RWPE2 (cell line): ENCODE data around the gene LDLRAD4.

Experiments
- ATAC-seq: fragments of 200-7000 bp; cut with Tn5 transposase; 3 replicates; pipeline ENCODE4 v1.9.1; 2021; ENCODE audit warnings: low read depth
- DNase-seq: peaks from one replicate; pipeline ENCODE4 v3.0.0-alpha.2; 2020; ENCODE audit warnings: low spot score
- H3K27ac ChIP-seq: fragments of 450-650 bp; 2 replicates; pipeline ENCODE4 v1.5.1; 2017; ENCODE audit warnings: mild to moderate bottlenecking; ENCODE audit not compliant: poor library complexity, severe bottlenecking
- H3K27me3 ChIP-seq: fragments of 250-450 bp; sonication (Bioruptor Pico); 2 replicates; pipeline ENCODE4 v1.5.1; 2021; ENCODE audit warnings: mild to moderate bottlenecking, moderate library complexity; ENCODE audit not compliant: insufficient read depth, poor library complexity, severe bottlenecking
- H3K36me3 ChIP-seq: fragments of 250-450 bp; sonication (Bioruptor Pico); 2 replicates; pipeline ENCODE4 v1.5.1; 2020; ENCODE audit warnings: low read depth, mild to moderate bottlenecking, moderate library complexity
- H3K4me1 ChIP-seq: fragments of 250-450 bp; sonication (Bioruptor Pico); 2 replicates; pipeline ENCODE4 v1.5.1; 2021; ENCODE audit warnings: mild to moderate bottlenecking, moderate library complexity; ENCODE audit not compliant: insufficient read depth, poor library complexity, severe bottlenecking
- H3K4me3 ChIP-seq: fragments of 250-450 bp; sonication (Bioruptor Pico); 2 replicates; pipeline ENCODE4 v1.5.1; 2021; ENCODE audit warnings: mild to moderate bottlenecking, moderate library complexity; ENCODE audit not compliant: severe bottlenecking
- H3K9me3 ChIP-seq: fragments of 250-450 bp; sonication (Bioruptor Pico); 2 replicates; pipeline ENCODE4 v1.5.1; 2021; ENCODE audit warnings: mild to moderate bottlenecking, moderate library complexity; ENCODE audit not compliant: severe bottlenecking
- TF ChIP-seq, protein P1 (sequence below): fragments of 450-650 bp; IDR thresholded peaks from one replicate; pipeline ENCODE4 v1.5.1; 2017; ENCODE audit warnings: mild to moderate bottlenecking, moderate library complexity; ENCODE audit not compliant: poor library complexity, severe bottlenecking

Gene LDLRAD4

DNA sequence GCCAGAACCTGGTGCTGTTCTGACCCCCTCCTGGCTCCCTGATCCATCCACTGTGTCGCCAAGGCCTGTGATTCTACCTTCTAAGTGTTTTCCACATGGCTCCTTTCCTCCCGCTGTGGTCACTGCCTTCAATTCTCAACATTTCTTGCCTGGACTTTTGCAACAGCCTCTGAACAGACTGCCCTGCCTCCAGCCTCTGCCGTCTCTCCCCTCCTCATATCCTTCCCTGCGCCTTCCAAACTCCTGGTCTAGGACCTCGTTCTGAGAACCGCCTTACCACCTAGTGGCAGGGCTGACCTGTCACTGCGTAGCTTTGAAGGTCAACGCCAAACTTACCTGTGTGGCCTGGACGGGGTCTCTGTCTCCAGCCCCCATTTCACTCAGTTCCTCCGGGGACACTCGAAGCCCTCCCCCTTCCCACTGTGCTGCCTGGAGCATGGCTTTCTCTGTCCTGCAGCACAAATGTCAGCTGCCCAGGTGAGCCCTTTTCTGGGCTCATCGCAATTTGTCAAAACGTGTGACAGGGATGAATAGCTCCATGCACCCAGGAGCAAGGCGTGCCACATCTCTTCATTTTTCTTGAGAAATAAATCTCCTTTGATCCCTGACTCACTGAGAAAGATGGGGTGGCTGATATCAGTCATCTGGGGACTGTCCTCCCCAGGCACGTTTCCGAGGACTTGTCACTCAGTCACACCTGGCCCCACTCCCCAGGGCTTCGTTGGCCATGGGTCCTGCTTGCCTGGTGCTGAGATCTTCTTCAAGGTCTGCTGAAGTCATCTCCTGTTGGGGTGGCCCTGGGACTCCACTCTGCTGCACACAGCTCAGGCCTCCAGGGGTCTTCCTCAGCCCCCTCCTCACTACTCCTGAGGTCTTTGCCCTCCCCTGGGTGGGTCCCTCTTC lies 46.7 kb downstream of the LDLRAD4 start:
- H3K27me3 ChIP-seq: peaks cover 8% of the 10 kb centered on the region
- DNase-seq: no peak
- no peaks in the 10 kb centered on the region for H3K9me3 ChIP-seq
- no peak overlapping the region for H3K27ac ChIP-seq
- TF ChIP-seq, protein P1, sequence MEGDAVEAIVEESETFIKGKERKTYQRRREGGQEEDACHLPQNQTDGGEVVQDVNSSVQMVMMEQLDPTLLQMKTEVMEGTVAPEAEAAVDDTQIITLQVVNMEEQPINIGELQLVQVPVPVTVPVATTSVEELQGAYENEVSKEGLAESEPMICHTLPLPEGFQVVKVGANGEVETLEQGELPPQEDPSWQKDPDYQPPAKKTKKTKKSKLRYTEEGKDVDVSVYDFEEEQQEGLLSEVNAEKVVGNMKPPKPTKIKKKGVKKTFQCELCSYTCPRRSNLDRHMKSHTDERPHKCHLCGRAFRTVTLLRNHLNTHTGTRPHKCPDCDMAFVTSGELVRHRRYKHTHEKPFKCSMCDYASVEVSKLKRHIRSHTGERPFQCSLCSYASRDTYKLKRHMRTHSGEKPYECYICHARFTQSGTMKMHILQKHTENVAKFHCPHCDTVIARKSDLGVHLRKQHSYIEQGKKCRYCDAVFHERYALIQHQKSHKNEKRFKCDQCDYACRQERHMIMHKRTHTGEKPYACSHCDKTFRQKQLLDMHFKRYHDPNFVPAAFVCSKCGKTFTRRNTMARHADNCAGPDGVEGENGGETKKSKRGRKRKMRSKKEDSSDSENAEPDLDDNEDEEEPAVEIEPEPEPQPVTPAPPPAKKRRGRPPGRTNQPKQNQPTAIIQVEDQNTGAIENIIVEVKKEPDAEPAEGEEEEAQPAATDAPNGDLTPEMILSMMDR: no peak
- H3K36me3 ChIP-seq: no peaks in the 10 kb centered on the region
- no peak overlapping the region for H3K4me3 ChIP-seq
- no peaks in the 10 kb centered on the region for H3K4me1 ChIP-seq
- no peak for ATAC-seq

DNA sequence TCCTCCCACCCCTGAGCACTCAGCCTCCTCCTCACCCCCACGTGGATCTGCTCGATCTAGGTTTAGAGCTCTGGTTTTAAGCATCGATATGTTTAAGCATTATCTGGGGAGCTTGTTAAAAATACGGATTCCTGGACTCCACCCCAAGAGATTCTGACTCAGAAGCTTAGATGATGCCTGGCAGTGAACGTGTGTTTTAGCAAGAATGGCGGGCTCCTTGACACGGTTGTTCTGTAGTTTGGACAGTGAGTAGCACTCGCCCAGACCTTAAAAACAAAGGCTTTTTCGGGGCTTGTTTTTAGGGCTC lies 47.3 kb downstream of the LDLRAD4 start:
- no peaks in the 10 kb centered on the region for H3K36me3 ChIP-seq
- TF ChIP-seq, protein P1: no peak
- no peaks in the 10 kb centered on the region for H3K4me1 ChIP-seq
- DNase-seq (no peak), ATAC-seq (no peak)
- H3K27ac ChIP-seq: no peak overlapping the region
- peaks cover 8% of the 10 kb centered on the region for H3K27me3 ChIP-seq
- H3K9me3 ChIP-seq: no peaks in the 10 kb centered on the region
- no peak overlapping the region for H3K4me3 ChIP-seq

DNA sequence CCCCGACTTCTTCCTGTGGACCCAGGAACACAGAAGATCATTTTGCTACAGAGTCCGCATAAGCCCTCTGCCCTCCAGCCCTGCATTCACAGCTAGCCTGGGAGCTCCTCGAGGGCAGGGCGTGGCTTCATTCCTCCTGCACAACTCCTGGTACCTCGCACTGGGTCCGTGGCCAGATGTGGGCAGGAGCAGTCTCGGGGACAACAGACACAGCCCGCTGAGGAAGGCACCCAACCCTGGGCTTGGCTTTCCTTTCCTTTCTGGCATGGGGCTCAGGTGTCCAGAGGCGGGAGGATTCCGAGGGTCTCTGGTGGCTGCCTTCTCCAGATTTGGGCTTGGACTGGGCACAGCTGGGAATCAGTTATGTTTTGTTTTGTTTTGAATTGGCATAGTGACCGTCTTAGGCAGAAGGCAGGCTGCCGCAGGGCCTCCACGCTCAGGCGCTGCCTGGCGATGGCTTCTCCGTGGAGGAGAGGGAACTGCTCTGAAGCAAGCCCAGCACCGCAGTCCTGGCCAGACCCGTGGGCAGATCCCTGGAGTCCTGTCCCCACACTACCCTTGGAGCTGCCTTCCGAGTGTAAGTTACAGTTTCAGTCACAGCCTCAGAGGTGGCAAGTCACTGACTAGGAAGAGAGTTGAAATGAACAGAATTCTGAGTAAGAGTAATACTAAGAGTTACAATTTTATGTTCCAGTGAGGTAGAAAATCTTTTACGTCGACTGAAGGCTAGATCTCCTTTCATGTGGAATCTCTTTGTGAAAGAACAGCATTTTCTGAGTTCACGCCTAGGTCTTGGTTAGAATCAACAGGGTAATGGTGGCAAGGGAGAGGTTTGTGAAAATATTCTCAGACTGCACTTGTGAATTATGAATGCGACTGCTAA lies 47.9 kb downstream of the LDLRAD4 start:
- H3K4me3 ChIP-seq: no peak overlapping the region
- no peaks in the 10 kb centered on the region for H3K4me1 ChIP-seq
- TF ChIP-seq, protein P1: no peak
- H3K27me3 ChIP-seq: peaks cover 8% of the 10 kb centered on the region
- H3K27ac ChIP-seq: no peak overlapping the region
- no peaks in the 10 kb centered on the region for H3K36me3 ChIP-seq
- no peaks in the 10 kb centered on the region for H3K9me3 ChIP-seq
- DNase-seq (no peak), ATAC-seq (no peak)

DNA sequence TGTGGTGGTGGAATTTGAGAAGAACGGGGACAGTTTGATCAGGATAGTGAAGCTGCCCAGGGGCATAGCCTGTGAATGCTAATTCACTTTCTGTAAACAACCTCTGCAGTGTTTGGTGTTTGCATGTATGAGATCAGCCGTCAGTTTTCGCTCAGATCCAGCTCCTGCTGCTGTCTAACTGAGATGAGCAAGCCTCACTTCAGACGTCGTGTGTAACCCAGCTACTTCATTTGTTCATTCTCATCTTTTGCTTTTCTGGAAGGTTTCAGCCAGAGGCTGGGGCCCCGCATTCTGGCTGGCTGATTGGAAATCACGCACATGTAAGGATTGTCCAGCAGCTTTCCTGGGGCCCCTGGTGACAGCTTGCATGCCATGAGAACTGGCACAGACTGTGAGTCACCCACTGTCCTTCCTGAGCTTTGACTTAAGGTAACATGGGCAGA lies 48.9 kb downstream of the LDLRAD4 start:
- H3K36me3 ChIP-seq: no peaks in the 10 kb centered on the region

More for the DNA sequence above, 48.9 kb downstream of the LDLRAD4 start:
- no peak overlapping the region for H3K4me3 ChIP-seq
- peaks cover 8% of the 10 kb centered on the region for H3K27me3 ChIP-seq
- no peaks in the 10 kb centered on the region for H3K4me1 ChIP-seq
- TF ChIP-seq, protein P1: no peak
- ATAC-seq (no peak), DNase-seq (no peak)
- no peak overlapping the region for H3K27ac ChIP-seq
- H3K9me3 ChIP-seq: no peaks in the 10 kb centered on the region
